ENCODE measurements around the gene SELPLG.

- TF ChIP-seq CTCF (conservative IDR thresholded peaks at IDR 0.05 in 1 of 2, IDR thresholded peaks at IDR 0.05 in 1 of 2; ENCODE audit: extremely low read depth in 1 of 2, insufficient read depth in 1 of 2, low read depth in 1 of 2, low read length in 2 of 2) = no peak
- TF ChIP-seq EZH2 (IDR thresholded peaks at IDR 0.05; ENCODE audit: borderline replicate concordance, low read length) = no peak
Observed at GRCh38 chr12:108578813-108579212, 54.9 kb downstream of the SELPLG start.

Measured in mammary epithelial cell (primary cell).